Osteocyte (in vitro differentiated cells): ENCODE data around the gene TSPAN14. TPM values are rescaled to one million over a fixed set of nuclear protein-coding genes. Genes with fewer than 3 reads are reported as not detected.

Source experiments
- DNase-seq: peaks from one replicate; pipeline ENCODE4 v3.0.0; 2021; ENCODE audit warnings: mixed read lengths; ENCODE audit not compliant: unreplicated experiment; ENCODE audit errors: extremely low spot score
- H3K27ac Mint-ChIP-seq: one replicate; pipeline ENCODE4 v1.8.0; 2021; ENCODE audit warnings: mild to moderate bottlenecking, mixed read lengths; ENCODE audit not compliant: unreplicated experiment
- H3K27me3 Mint-ChIP-seq: one replicate; pipeline ENCODE4 v1.8.0; 2021; ENCODE audit warnings: mixed read lengths; ENCODE audit not compliant: unreplicated experiment
- H3K36me3 Mint-ChIP-seq: one replicate; pipeline ENCODE4 v1.8.0; 2021; ENCODE audit warnings: mixed read lengths; ENCODE audit not compliant: unreplicated experiment
- H3K4me1 Mint-ChIP-seq: one replicate; pipeline ENCODE4 v1.8.0; 2021; ENCODE audit warnings: mixed read lengths; ENCODE audit not compliant: unreplicated experiment
- H3K4me3 Mint-ChIP-seq: one replicate; pipeline ENCODE4 v1.8.0; 2021; ENCODE audit warnings: mild to moderate bottlenecking, moderate library complexity, mixed read lengths; ENCODE audit not compliant: unreplicated experiment
- H3K9me3 Mint-ChIP-seq: one replicate; pipeline ENCODE4 v1.8.0; 2021; ENCODE audit warnings: mixed read lengths; ENCODE audit not compliant: unreplicated experiment
- total RNA-seq: library from RNA; stranded (reverse); gene quantifications from 2 replicates; pipeline ENCODE4 v1.2.1, GENCODE V29; 2021
- TF ChIP-seq, protein P1 (sequence below): fragments of 200-600 bp; sonication (generic); IDR thresholded peaks from 2 replicates; pipeline ENCODE4 v1.5.0; 2021; ENCODE audit warnings: antibody characterized with exemption, mild to moderate bottlenecking, moderate library complexity

TSPAN14 gene
- total RNA-seq, 1 donor from 2014 or later, result 50.7 TPM

- H3K4me3 Mint-ChIP-seq, result no peak overlapping the region
These were observed 44.1 kb downstream of the TSPAN14 start for GRCh38 chr10:80498078-80498832.

GRCh38 chr10:80498833-80499741 is 45.0 kb downstream of the TSPAN14 start:
- no peak for DNase-seq
- peaks cover 11% of the 10 kb centered on the region for H3K9me3 Mint-ChIP-seq
- no peak overlapping the region for H3K4me3 Mint-ChIP-seq
- H3K36me3 Mint-ChIP-seq, result peaks cover 12% of the 10 kb centered on the region
- TF ChIP-seq, protein P1, sequence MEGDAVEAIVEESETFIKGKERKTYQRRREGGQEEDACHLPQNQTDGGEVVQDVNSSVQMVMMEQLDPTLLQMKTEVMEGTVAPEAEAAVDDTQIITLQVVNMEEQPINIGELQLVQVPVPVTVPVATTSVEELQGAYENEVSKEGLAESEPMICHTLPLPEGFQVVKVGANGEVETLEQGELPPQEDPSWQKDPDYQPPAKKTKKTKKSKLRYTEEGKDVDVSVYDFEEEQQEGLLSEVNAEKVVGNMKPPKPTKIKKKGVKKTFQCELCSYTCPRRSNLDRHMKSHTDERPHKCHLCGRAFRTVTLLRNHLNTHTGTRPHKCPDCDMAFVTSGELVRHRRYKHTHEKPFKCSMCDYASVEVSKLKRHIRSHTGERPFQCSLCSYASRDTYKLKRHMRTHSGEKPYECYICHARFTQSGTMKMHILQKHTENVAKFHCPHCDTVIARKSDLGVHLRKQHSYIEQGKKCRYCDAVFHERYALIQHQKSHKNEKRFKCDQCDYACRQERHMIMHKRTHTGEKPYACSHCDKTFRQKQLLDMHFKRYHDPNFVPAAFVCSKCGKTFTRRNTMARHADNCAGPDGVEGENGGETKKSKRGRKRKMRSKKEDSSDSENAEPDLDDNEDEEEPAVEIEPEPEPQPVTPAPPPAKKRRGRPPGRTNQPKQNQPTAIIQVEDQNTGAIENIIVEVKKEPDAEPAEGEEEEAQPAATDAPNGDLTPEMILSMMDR, result no peak
- peak overlapping the region; percentile 73 for H3K27ac Mint-ChIP-seq
- peaks cover 59% of the 10 kb centered on the region for H3K4me1 Mint-ChIP-seq
- H3K27me3 Mint-ChIP-seq, result no peaks in the 10 kb centered on the region

More at GRCh38 chr10:80498078-80498832, 44.1 kb downstream of the TSPAN14 start:
- Mint-ChIP-seq H3K9me3 (peaks cover 11% of the 10 kb centered on the region), H3K36me3 (peaks cover 12% of the 10 kb centered on the region), H3K27ac (peak overlapping the region; percentile 73), H3K27me3 (no peaks in the 10 kb centered on the region), H3K4me1 (peaks cover 67% of the 10 kb centered on the region)
- TF ChIP-seq, protein P1, result no peak
- DNase-seq, result no peak

GRCh38 chr10:80500572-80501380 is 46.7 kb downstream of the TSPAN14 start:
- H3K27ac Mint-ChIP-seq, result no peak overlapping the region
- no peak overlapping the region for H3K4me3 Mint-ChIP-seq
- H3K27me3 Mint-ChIP-seq, result no peaks in the 10 kb centered on the region

DNA sequence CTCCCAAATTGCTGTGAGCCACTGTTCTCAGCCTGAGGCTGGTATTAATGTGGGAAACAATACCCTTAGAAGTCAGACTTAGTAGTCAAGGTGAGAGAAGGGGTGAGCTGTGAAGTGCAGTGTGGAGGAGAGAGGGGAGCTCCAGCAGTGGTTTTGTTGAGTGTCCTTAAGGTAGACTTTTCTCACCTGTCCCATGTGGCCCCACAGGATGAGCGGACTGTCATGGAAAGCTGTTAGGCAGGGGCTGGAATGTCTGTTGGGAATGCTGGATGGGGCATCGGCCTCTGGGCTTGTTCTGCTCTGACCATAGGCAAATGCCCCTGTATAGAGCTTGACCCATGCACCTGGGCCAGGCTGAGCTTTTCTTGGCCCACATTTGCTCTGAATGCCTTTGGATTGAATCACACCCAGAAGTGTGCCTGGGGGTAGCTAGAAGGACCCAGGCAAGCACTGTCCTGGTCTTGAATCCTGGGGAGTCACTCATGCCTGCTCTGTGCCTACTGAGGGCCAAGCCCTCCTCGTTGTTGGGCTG is 47.3 kb downstream of the TSPAN14 start:
- peaks cover 6% of the 10 kb centered on the region for H3K36me3 Mint-ChIP-seq
- H3K9me3 Mint-ChIP-seq, result peaks cover 7% of the 10 kb centered on the region
- H3K4me1 Mint-ChIP-seq, result peaks cover 68% of the 10 kb centered on the region
- H3K27ac Mint-ChIP-seq, result no peak overlapping the region
- H3K4me3 Mint-ChIP-seq, result no peak overlapping the region
- DNase-seq, result no peak
- no peaks in the 10 kb centered on the region for H3K27me3 Mint-ChIP-seq
- TF ChIP-seq, protein P1, result no peak

More at GRCh38 chr10:80500572-80501380, 46.7 kb downstream of the TSPAN14 start:
- peaks cover 11% of the 10 kb centered on the region for H3K9me3 Mint-ChIP-seq
- TF ChIP-seq, protein P1, result no peak
- peaks cover 10% of the 10 kb centered on the region for H3K36me3 Mint-ChIP-seq
- peaks cover 62% of the 10 kb centered on the region for H3K4me1 Mint-ChIP-seq
- DNase-seq, result no peak
